CD4-positive, alpha-beta T cell treated with Interleukin-15 for 1 hour (primary cell): ENCODE results near the gene BPIFB3.
"Not testable (repeated sequence)": the region's sequence is repeated elsewhere in the genome, so short reads cannot be mapped to it uniquely, and the experiment has no call there.

Experiments used
- DNase-seq: peaks from one replicate; pipeline ENCODE4 v3.0.0-alpha.2; 2020

BPIFB3 gene

GRCh38 chr20:33030569-33030968 is 23.1 kb upstream of the BPIFB3 start:
- no peak for DNase-seq

DNA sequence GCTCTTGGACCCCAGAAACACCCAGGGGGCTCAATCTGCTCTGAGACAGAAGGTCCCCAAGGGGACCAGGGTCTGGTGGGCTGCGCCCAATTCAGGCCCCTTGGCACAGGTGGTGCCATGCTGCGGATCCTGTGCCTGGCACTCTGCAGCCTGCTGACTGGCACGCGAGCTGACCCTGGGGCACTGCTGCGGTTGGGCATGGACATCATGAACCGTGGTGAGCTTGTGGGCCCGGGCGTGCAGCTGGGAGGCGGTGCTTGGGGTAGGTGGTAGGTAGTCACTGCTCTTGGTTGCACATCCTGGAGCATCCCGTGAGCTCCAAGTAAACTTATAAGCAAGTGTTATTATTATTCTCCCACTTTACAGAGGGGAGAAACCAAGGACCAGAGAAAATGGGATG is 22.2 kb upstream of the BPIFB3 start, which contains the start of gene BPIFB6:
TSS of gene BPIFB6 (plus strand) at position 118 of the 400 bp plus-strand sequence. CDS start at position 118, 0 bp downstream.
- DNase-seq = no peak

DNA sequence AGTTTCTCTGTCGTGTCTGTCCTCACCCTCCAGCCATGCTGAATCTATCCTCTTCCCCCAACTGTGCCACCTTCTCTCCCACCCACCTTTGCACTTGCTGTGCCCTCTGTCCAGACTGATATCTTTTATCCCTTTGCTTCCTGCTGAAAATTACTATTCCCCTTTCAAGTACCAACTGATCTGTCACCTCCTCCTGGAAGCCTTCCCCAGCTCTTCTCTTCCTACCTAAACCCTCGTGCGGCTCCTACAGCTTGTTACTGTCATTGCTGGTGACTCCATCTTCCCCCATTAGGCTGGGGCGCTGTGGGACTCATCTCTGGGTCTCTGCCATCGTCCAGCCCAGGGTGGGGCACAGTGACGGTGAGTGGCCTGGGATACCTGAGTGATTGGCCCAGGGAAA is 21.1 kb upstream of the BPIFB3 start:
- DNase-seq = no peak

DNA sequence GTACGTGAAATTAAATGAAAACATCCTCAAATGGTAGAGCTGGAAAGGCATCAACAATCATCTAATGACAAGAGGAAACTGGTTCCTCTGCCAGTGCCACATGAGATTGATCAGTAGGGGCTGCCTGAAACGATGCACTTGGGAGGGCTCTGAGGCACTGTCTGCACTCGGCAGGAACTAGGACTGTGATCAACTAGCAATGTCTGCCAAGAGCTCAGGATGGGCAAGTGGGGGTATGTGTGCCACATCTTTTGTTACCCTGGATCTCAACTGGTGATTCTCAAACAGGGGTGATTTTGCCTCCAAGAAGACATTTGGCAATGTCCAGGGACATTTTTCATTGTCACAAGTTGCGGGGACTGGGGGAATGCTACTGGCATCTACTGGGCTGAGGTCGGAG is 20.3 kb upstream of the BPIFB3 start:
- DNase-seq = no peak

DNA sequence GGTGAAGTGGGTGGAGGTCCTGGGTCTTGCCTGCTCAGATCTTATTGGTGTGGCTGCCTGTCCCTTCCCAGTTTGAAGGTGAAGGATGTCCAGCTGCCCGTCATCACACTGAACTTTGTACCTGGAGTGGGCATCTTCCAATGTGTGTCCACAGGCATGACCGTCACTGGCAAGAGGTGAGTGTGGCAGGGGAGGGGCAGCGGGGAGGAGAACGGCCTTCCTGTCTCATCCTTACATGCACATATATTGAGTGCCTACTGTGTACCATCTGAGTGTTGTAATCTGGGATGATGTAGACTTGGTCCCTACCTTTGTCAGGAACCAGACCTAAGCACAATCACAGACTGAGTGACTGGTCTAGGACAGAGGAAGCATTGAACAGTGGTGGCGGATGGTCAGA is 19.6 kb upstream of the BPIFB3 start:
- DNase-seq = no peak

- no peak for DNase-seq
Observed at GRCh38 chr20:33034901-33035492, 18.7 kb upstream of the BPIFB3 start.

DNA sequence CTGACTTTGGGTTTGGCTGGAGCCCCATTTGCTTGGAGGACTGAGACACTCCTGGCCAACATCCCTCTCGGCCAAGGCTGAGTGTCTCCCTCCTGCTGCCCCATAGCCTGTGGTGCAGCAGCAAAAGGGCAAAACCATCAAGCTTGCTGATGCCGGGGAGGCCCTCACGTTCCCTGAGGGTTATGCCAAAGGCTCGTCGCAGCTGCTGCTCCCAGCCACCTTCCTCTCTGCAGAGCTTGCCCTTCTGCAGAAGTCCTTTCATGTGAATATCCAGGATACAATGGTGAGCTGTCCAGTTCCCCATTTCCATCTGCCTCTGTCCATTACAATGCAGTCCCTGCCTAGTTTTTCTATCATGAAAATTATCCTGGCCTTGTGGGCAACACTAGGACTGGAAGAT is 16.2 kb upstream of the BPIFB3 start:
- DNase-seq = no peak

GRCh38 chr20:33038243-33038642 is 15.5 kb upstream of the BPIFB3 start:
- no peak for DNase-seq

GRCh38 chr20:33042430-33042829 is 11.3 kb upstream of the BPIFB3 start:
- DNase-seq = no peak

GRCh38 chr20:33042983-33043730 is 10.5 kb upstream of the BPIFB3 start:
- no peak for DNase-seq

DNA sequence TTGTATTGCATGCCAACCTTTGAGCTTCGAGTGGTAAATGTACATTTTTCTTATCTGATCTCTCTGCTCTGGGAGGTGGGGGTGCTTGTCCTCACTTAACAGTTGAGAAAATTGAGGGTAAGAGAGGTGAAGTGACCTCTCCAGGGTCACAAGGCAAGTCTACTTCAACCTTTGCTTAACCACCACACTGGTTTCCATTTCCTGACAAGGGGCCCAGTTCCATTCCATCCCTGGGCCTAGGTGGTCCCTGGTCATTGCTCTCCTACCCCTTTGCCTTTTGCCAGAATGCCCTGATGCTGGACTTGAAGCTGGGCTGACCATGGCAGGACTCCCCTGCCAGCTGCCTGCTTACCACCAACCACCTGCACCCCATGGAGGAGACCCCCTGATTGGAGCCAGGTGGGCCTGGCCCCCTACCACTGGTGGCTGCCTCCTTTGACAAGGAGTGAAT is 9.9 kb upstream of the BPIFB3 start:
- DNase-seq = no peak

DNA sequence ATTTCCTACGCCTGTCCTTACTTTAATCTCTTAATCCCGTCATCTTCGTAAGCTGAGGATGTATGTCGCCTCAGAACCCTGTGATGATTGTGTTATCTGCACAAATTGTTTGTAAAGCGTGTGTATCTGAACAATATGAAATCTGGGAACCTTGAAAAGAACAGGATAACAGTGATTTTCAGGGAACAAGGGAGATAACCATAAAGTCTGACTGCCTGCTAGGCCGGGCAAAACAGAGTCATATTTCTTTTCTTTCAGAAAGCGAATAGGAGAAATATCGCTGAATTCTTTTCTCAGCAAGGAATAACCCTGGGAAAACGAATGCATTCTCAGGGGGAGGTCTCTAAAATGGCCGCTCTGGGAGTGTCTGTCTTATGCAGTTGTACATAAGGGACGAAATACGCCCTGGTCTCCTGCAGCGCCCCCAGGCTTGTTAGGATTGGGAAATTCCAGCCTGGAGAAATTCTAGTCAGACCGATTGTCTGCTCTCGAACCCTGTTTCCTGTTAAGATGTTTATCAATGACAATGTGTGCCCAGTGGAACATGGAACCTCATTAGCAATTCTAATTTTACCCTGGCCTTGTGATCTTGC is 8.5 kb upstream of the BPIFB3 start:
- DNase-seq = not testable (repeated sequence)

DNA sequence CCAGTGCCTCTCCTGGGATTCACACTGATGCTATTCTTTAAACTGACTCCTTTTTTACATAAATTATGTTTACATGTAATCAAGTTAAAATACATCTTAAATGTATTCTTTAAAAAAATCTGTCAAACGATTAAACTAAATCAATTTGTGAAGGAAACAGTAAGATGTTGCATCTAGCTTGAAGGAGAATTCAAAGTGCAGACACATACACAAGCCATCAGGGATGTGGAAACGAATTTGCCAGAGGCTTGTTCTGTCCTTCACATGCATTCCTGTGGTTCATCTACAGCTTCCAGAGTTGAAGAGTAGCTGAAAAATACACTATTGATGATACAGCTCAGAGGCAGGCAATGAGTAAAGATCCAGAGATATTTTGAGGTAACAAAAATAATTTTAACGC is 7.3 kb upstream of the BPIFB3 start:
- DNase-seq = no peak

GRCh38 chr20:33051333-33051732 is 2.4 kb upstream of the BPIFB3 start:
- DNase-seq = no peak

GRCh38 chr20:33054381-33054780 is 678 bp downstream of the BPIFB3 start:
- no peak for DNase-seq

DNA sequence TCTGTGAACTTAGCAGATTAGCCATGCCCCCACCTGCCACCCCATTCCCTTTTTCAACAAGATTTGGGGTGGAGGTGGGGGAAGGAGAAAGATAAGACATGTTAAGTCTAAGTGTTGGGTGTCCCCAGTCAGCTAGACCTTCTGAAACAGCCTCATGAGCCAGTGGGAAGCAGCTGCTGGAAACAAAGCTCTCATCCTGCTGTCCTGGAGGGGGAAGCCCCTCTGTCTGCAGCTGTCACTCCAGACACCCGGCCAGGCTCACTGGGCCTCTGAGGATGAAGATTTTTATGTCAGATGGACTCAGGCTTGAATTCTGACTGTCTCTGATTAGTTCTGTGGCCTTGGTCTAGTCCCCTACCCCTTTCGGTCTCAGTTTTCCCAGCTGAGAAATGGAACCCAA is 1.1 kb downstream of the BPIFB3 start:
- DNase-seq = no peak

GRCh38 chr20:33059136-33059535 is 5.4 kb downstream of the BPIFB3 start:
- no peak for DNase-seq

DNA sequence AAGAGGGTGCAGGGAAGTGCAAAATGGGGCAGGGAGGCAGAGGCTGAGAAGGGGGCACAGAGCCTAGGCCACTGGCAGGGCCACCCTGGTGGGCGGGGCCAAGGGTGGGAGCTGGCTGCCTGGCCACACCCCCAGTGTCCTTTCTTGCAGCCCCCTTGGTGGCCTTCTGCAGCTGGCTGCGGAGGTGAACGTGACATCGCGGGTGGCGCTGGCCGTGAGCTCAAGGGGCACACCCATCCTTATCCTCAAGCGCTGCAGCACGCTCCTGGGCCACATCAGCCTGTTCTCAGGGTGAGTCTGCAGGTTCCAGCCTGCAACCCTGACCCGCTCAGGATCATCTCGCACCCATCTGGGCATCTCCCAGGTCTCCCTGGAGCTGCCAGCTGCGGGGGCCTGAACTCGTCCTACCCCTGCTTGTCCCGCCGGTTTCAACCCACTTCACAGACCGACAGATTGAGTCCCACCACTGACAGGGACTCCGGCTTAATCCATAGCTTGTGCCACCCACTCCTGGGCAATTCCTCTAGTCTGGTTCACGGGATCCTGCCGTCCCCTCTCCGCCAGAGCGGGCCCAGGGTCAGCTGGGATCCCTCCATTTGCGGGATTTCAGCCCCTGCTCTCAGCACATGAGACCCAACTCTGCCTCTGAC is 6.2 kb downstream of the BPIFB3 start:
- no peak for DNase-seq

- no peak for DNase-seq
Observed at GRCh38 chr20:33061658-33062028, 7.9 kb downstream of the BPIFB3 start.

GRCh38 chr20:33062105-33062824 is 8.6 kb downstream of the BPIFB3 start:
- no peak for DNase-seq

- no peak for DNase-seq
Observed at GRCh38 chr20:33062825-33063149, 9.1 kb downstream of the BPIFB3 start.

- DNase-seq = no peak
Observed at GRCh38 chr20:33063271-33063670, 9.6 kb downstream of the BPIFB3 start.

DNA sequence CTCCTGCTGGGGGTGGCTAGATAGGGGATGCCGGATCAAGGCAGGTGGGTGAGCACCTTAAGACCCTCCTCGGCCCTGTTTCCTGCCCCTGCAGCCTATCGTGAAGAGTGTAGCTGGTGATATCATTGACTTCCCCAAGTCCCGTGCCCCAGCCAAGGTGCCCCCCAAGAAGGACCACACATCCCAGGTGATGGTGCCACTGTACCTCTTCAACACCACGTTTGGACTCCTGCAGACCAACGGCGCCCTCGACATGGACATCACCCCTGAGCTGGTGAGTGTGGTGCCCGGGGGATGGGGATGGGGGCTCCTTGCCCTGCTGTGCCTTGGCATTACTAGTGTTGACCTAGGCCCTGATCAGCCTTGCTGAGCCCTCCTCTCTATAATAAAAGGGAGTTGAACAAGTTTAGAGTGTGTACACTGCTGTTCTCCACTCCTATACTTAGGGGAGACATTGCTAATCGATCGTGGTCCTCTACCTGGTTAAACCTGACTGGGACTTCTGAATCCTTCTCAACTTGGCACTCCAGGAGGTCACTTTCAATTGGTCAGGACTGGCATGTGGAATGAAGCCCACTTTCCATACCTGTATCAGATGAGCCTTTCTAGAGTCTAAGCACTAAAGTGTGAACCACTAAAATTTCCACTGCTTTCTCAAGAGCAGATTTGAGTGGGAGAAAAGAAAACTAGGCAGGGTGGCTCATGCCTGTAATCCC is 11.0 kb downstream of the BPIFB3 start:
- DNase-seq = no peak
